Measurements from ENCODE around the gene RASAL2.
"Not testable (repeated sequence)": the region's sequence is repeated elsewhere in the genome, so short reads cannot be mapped to it uniquely, and the experiment has no call there.

The RASAL2 gene

DNA sequence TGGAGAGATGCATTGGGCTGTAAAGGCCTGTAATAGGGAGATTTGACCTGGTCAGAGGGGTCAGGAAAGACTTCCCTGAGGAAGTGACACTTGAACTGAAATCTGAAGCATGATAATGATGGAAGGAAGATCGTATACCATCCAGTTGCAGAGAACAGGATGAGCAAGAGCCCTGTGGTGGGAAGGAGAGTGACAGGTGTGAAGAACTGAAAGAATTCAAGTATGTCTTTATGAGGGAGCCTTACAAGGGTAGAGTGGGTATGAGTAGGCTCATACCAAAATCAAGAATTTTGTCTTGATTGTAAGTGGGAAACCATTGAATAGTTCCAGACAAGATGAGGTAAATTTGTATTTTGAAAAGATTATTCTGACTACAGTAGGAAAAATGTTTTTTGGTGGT, 129.4 kb downstream of the RASAL2 start:
- no peak for DNase-seq (ENCODE audit: low read depth in 1 of 2, low spot score in 1 of 2)

GRCh38 chr1:178224358-178224757, 130.5 kb downstream of the RASAL2 start:
- no peak for DNase-seq (ENCODE audit: low read depth in 1 of 2, low spot score in 1 of 2)

- no peak for DNase-seq (ENCODE audit: low read depth in 1 of 2, low spot score in 1 of 2)
Observed at GRCh38 chr1:178230881-178231409, 137.0 kb downstream of the RASAL2 start.

DNA sequence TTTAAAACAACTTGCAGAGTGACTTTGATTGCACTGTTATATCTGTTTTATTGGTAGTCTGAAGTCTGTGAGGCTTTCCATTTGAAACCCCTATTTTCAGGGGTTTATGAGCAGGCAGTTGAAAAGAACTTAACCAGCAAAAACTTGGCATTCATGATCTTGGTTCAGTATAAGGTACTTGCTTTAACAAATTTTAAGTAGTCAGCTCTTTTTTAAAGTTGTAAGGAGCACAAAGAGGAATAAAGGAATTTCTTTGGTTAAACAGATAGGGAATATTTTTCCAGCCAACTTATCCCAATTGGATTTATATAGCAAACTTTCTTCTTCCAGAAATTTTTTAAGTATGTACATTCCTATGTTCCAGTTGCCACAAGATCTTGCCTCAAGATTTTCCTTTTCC, 138.2 kb downstream of the RASAL2 start:
- no peak for DNase-seq (ENCODE audit: low read depth in 1 of 2, low spot score in 1 of 2)

- no peak for DNase-seq (ENCODE audit: low read depth in 1 of 2, low spot score in 1 of 2)
Observed at GRCh38 chr1:178232949-178233348, 139.0 kb downstream of the RASAL2 start.

- DNase-seq (ENCODE audit: low read depth in 1 of 2, low spot score in 1 of 2) = no peak
Observed at GRCh38 chr1:178237121-178237520, 143.2 kb downstream of the RASAL2 start.

GRCh38 chr1:178238722-178239510, 145.0 kb downstream of the RASAL2 start:
- DNase-seq (ENCODE audit: low read depth in 1 of 2, low spot score in 1 of 2) = no peak

DNA sequence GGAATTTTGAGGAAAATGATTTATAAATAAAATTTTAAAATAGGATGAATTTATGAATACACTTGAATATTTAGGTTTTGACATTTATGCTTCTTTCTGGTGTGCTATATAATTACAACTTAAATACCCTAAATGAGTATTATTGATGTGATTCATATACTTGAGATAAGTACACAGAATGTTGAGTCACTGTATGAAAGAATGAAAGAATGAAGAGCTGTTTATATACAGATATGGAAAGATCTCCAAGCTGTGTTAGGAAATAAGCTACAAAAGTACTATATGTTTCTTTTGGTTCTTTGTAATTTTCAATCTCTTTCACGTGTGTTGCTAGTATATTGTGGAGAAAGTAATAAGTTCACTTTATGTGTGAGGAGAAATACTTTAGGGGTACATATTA, 147.2 kb downstream of the RASAL2 start:
- DNase-seq (ENCODE audit: low read depth in 1 of 2, low spot score in 1 of 2) = no peak

DNA sequence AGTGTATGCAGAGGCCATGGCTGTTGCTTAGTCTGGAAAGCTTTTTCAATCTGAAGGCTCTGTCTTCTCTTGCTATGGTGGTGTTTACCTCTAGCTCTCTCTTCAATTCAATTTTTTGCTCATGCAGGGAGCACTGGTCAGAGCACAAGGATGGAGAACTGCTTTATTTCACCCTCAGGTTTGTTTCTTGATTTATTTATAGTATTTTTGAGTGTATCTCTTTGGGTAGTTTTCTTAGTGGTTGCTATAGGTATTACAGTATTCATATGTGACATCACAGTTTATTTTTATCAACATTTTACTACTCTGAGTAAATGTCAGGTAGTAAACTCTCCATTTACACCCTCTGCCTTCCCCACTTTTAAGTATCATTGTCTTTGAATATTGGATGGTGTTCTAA, 147.9 kb downstream of the RASAL2 start:
- DNase-seq (ENCODE audit: low read depth in 1 of 2, low spot score in 1 of 2) = no peak

DNA sequence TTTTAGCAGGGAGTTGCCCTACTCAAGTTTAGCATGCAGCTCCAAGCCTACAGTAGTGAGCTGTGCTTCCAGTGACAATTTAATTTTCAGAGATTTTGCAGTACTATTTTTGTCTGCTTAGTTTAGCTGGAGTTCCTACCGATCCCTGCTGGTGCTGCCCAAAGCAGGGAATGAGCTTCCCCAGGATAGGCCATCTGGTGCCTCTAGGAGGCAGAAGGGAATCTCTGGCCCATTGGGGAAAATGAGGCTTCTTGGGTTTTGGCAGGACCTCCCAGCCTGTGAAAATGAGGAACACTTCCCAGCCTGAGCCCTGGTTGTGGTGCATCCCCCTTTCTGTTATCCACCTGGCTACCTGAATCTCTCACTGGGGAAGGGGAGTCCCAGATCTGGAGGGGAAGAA, 149.2 kb downstream of the RASAL2 start:
- no peak for DNase-seq (ENCODE audit: low read depth in 1 of 2, low spot score in 1 of 2)

DNA sequence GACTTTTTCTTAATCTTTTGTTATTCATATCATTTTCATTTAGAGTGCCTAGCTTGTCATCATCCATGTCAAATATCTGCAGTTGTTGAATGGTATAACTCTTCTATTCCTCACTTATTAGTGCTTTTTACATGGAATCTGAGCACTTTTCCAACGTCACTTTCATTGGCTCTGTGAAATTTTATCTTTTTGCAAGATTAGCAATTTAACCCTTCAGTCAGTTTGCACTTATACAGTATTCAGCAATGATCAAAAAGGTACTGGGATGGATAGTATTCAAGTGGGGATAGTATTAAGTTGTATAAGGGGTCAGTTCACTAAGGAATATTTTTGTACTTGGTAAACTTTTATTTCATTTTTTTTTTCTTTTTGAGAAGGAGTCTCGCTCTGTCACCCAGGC, 150.0 kb downstream of the RASAL2 start:
- DNase-seq (ENCODE audit: low read depth in 1 of 2, low spot score in 1 of 2) = no peak

GRCh38 chr1:178248284-178248683, 154.4 kb downstream of the RASAL2 start:
- DNase-seq (ENCODE audit: low read depth in 1 of 2, low spot score in 1 of 2) = not testable (repeated sequence)

DNA sequence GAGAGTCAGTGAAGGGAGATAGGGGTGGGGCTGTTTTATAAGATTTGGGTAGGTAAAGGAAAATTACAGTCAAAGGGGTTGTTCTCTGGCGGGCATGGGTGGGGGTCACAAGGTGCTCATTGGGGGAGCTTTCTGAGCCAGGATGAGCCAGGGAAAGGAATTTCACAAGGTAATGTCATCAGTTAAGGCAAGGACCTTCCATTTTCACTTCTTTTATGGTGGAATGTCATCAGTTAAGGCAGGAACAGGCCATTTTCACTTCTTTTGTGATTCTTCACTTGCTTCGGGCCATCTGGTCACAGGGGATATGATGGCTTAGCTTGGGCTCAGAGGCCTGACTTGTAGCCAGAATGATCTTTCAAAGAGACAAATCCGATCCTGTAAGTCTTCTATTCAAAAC, 159.7 kb downstream of the RASAL2 start:
- DNase-seq (ENCODE audit: low read depth in 1 of 2, low spot score in 1 of 2) = not testable (repeated sequence)

DNA sequence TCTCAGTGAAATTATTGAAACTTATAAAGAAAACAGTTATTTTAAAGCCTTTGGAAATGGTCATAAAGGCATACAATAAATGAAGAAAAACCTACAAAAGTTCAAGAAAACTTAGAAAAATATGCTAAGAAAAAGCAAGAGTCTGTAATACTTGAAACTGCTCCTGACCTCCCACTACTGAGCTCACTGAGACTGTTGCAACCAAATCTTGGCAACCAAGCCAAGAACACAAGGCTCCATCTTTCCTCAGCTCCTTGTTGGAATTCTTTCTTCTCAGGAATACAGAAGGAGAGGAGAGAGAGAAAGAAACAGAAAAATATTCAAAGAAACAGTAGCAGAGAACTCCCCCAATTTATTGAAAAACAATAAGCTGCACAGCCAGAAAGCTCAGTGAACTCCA, 160.5 kb downstream of the RASAL2 start:
- no peak for DNase-seq (ENCODE audit: low read depth in 1 of 2, low spot score in 1 of 2)

DNA sequence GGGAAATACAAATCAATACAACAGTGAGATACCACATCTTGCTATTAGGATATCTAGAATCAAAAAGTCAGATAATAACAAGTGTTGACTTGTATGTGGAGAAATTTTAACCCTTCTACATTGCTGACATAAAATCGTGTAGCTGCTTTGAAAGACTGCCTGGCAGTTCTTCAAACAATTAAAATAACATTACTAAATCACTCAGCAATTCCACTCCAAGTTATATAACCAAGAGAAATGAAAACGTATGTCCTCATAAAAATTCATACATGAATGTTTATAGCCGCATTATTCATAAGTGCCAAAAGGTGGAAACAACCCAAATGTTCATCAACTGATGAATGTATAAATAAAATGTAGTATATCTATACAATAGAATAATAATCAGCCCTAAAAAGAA, 164.6 kb downstream of the RASAL2 start:
- DNase-seq (ENCODE audit: low read depth in 1 of 2, low spot score in 1 of 2) = no peak

DNA sequence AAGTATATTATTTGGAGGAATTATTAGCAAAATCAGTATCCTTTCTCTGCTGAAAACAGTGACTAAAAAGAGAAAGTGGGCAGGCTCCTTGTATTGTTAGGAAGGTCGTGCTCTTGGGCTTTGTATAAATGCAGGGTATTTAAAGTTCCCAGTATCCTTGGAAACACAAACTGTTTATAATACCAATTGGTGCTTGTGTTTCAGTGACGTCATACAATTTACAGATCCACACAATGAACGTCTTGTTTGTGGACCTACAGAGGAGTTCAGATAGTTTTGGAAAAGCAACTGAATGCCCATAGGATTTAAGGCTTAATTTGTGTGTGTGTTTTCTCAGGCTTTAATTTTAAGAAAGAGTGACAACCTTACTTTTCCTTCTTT, 168.2 kb downstream of the RASAL2 start:
- no peak for DNase-seq (ENCODE audit: low read depth in 1 of 2, low spot score in 1 of 2)

GRCh38 chr1:178263341-178263740, 169.4 kb downstream of the RASAL2 start:
- DNase-seq (ENCODE audit: low read depth in 1 of 2, low spot score in 1 of 2) = no peak

- no peak for DNase-seq (ENCODE audit: low read depth in 1 of 2, low spot score in 1 of 2)
Observed at GRCh38 chr1:178266113-178266512, 172.2 kb downstream of the RASAL2 start.

DNA sequence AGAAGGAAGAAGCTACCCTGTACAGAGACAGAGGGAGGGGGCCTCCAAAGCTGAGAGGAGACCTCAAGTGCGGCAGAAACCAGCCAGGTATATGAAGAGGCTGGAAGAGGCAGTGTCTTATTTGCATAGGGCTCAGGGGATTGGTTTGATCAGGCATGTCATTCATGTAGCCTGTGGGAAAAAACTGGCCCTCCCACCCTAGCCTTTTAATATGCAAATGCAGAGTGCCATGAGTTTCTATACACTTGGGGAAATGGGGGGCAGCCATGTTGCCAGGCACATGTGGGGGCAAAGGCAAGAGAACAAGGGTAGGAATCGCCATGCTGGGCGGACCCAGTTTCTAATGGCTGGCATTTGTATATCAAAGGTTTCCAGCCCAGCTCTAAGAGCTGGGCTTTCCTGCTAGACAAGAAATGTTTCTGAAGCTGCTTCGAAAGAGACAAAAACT, 172.7 kb downstream of the RASAL2 start:
- no peak for DNase-seq (ENCODE audit: low read depth in 1 of 2, low spot score in 1 of 2)

DNA sequence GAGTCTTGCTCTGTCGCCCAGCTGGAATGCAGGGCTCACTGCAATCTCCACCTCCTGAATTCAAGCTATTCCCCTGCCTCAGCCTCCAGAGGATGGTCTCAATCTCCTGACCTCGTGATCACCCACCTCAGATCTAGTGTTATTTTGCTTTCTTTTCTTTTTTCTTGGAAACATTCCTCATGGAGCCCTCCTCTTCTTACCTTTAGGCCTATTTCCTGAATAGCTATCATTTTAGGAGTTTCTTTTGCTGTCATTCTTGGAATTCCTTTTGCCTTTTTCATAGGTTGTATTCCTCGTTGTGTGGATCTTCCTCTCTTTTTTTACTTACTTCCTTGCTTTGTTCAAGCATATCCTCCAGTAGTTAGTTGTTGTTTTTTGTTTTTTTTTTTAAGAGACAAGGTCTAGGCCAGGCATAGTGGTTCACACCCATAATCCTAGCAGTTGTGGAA, 173.8 kb downstream of the RASAL2 start:
- no peak for DNase-seq (ENCODE audit: low read depth in 1 of 2, low spot score in 1 of 2)

- DNase-seq (ENCODE audit: low read depth in 1 of 2, low spot score in 1 of 2) = no peak
Observed at GRCh38 chr1:178271471-178271870, 177.6 kb downstream of the RASAL2 start.

DNA sequence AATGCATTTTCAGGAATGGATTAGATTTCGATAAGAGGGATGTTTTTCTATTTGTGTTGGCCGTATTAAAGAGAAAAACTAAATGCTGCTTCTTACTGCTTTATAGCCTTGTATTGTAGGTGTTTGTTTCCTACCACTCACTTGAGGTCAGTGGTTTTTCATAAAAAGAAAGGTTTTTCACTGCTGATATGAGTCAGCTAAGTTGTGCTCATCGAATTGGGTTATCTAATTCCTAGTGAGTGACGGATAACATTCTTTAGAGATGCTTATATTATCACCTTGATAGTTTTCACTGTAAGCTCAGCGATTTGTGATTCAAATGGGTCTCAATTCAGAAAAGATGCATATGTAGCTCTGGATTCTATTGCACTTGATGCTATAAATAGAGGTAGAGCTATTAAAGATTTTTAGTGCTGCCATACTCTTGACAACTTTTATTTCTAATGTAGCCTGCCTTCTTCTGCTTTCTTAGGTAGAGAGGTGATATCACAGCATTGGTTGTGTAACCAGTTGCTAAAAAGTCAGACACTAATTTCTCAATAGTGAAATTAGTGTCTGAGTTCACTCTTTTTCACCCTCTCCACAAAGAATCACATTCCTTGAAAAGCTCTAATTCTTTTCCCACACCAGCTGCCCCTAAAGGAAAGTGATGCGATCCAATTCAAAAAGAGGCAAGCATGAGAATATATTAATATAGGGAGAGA, 180.0 kb downstream of the RASAL2 start:
- no peak for DNase-seq (ENCODE audit: low read depth in 1 of 2, low spot score in 1 of 2)
